Nephron progenitor cell (in vitro differentiated cells): ENCODE measurements around the gene TTC19.

Source experiments
- DNase-seq: peaks from one replicate; pipeline ENCODE4 v3.0.0; 2021
- H3K27ac Mint-ChIP-seq: 2 replicates; pipeline ENCODE4 v1.8.0; 2021; ENCODE audit warnings: mild to moderate bottlenecking, moderate library complexity, mixed read lengths
- H3K27me3 Mint-ChIP-seq: 2 replicates; pipeline ENCODE4 v1.8.0; 2021; ENCODE audit warnings: mild to moderate bottlenecking, low read depth, mixed read lengths; ENCODE audit not compliant: poor library complexity
- H3K36me3 Mint-ChIP-seq: 2 replicates; pipeline ENCODE4 v1.8.0; 2021; ENCODE audit warnings: low read depth, mixed read lengths
- H3K4me1 Mint-ChIP-seq: 2 replicates; pipeline ENCODE4 v1.8.0; 2021; ENCODE audit warnings: mixed read lengths
- H3K4me3 Mint-ChIP-seq: 2 replicates; pipeline ENCODE4 v1.8.0; 2021; ENCODE audit warnings: mild to moderate bottlenecking, moderate library complexity, mixed read lengths
- H3K9me3 Mint-ChIP-seq: 2 replicates; pipeline ENCODE4 v1.8.0; 2021; ENCODE audit warnings: mild to moderate bottlenecking, moderate library complexity, mixed read lengths
- CTCF ChIP-seq: fragments of 200-600 bp; sonication (generic); IDR thresholded peaks from 2 replicates; pipeline ENCODE4 v1.5.0; 2021; ENCODE audit warnings: antibody characterized with exemption

The TTC19 gene

DNA sequence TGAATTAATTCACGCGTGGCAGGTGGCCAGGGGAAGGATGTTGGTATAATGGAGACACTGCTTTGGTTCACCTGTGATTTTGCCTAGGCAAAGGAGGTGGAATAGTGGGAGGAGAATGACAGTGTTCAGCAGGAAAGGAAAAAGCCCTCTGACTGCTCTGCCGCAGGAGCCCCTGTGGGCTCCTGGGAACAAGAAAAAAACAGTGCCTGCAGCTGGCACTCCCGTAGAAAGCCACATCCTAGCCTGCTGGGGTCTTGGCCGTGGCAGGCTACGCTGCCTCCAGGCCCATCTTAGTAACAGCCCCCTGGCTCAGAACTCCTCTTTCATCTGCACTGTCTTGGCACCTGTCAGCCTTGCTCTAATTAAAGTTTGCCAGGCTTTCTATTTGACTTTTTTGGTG, 34.1 kb upstream of the TTC19 start:
- DNase-seq, result no peak

DNA sequence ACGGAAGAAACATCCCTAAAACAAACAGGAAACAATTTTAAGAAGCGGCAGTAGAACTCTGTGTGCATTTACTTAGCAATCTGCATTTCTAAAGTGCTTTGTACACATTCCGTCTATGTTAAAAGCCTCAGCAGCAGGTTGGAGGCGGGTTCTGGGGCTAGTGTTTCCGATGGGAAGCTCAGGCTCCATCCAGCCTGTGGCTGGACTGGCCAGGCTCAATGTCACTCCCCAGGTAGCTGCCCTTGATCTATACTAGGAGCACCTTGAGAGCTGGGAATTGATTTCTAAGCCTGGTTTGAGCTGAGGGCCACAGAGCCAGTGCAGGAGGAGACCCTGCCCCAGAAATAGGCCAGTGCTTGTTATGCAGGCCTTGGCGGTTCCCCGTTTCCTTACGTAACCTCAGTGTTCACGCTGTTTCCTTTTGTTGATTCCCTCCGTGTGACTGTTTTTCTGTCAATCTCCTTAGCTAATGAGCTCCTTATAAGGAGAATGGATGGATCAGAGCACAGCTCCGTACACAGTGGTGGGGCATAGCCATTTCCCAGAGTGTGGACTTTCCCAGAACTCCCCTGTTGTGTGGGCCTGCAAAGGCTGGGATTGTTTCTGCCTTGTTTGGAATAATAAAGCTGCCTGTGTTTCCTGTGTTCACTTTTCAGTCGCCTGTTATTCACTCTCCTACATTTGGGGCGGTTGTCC, 33.3 kb upstream of the TTC19 start:
- Mint-ChIP-seq H3K4me1 (peaks cover 29% of the 10 kb centered on the region), H3K27ac (peak overlapping the region; percentile 59), H3K4me3 (peak overlapping the region; percentile 56), H3K27me3 (peaks cover 9% of the 10 kb centered on the region), H3K36me3 (no peaks in the 10 kb centered on the region), H3K9me3 (no peaks in the 10 kb centered on the region)
- DNase-seq, result no peak
- no peak for TF ChIP-seq CTCF

More for the DNA sequence above, 34.1 kb upstream of the TTC19 start:
- Mint-ChIP-seq H3K9me3 (no peaks in the 10 kb centered on the region), H3K27me3 (peaks cover 9% of the 10 kb centered on the region), H3K36me3 (no peaks in the 10 kb centered on the region), H3K4me1 (peaks cover 29% of the 10 kb centered on the region), H3K27ac (peak overlapping the region; percentile 30), H3K4me3 (no peak overlapping the region)
- TF ChIP-seq CTCF, result no peak

- Mint-ChIP-seq H3K4me1 (peaks cover 29% of the 10 kb centered on the region), H3K4me3 (peak overlapping the region; percentile 56), H3K36me3 (no peaks in the 10 kb centered on the region), H3K27ac (peak overlapping the region; percentile 59), H3K27me3 (peaks cover 9% of the 10 kb centered on the region), H3K9me3 (no peaks in the 10 kb centered on the region)
- DNase-seq, result peak; percentile 23
- no peak for TF ChIP-seq CTCF
Measured at GRCh38 chr17:15966879-15967248, 32.8 kb upstream of the TTC19 start.

DNA sequence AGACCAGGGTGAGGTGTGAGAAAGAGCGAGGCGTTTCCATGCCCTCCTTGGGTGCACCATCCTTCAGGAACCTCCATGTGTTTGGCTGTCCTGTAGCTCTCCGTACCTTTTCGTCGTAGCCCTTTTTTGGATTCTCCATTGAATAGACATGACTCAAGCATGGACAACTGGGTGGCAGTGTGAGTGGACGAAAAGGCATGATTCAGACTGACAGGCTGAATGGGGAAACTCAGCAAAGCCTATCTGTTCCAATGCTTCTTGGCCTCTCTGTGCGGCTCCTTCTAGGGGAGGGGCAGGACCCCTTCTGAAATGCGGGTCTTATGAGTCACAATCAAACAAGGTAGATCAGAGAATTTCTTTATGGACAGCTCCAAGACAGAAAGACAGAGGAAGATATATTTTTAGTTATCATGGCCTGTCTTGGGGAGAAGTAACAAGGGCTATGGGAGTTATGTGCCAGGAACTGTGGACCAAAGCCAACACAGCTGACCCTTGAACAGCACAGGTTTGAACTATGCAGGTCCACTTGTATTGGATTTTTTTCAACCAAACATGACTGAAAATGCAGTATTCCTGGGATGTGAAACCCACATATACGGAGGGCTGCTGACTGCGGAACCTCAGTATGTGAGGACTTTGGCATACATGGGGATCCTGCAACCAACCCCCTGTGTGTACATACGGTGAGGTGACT, 31.8 kb upstream of the TTC19 start:
- Mint-ChIP-seq H3K4me3 (no peak overlapping the region), H3K27ac (peak overlapping the region; percentile 27), H3K9me3 (no peaks in the 10 kb centered on the region), H3K36me3 (no peaks in the 10 kb centered on the region), H3K4me1 (peaks cover 29% of the 10 kb centered on the region), H3K27me3 (peaks cover 9% of the 10 kb centered on the region)
- no peak for DNase-seq
- TF ChIP-seq CTCF, result no peak

DNA sequence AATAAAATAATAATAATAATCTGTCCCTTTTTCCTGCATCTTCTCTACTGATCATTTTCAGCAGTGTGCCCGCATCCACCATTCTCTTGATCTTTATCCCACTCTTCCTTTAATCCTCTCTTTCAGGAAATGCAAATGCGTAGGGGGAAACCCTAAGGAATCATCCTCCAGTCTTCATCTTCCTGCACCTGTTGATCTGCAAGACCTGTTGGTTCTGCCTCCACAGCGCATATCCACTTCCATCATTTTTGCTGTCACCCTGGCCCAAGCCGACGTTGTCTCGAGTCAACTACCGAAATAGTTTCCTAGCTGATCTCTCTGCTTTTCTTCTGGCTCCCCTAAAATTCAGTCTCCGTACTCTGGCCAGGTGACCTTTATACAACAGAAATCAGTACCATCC, 30.2 kb upstream of the TTC19 start:
- peaks cover 9% of the 10 kb centered on the region for H3K36me3 Mint-ChIP-seq
- no peak for DNase-seq
- peaks cover 7% of the 10 kb centered on the region for H3K27me3 Mint-ChIP-seq
- no peaks in the 10 kb centered on the region for H3K9me3 Mint-ChIP-seq
- H3K4me1 Mint-ChIP-seq, result peaks cover 29% of the 10 kb centered on the region
- TF ChIP-seq CTCF, result no peak
- no peak overlapping the region for H3K4me3 Mint-ChIP-seq
- H3K27ac Mint-ChIP-seq, result no peak overlapping the region

GRCh38 chr17:15970500-15970899, 29.1 kb upstream of the TTC19 start:
- H3K36me3 Mint-ChIP-seq, result peaks cover 20% of the 10 kb centered on the region
- DNase-seq, result no peak
- TF ChIP-seq CTCF, result no peak
- H3K27ac Mint-ChIP-seq, result no peak overlapping the region
- H3K9me3 Mint-ChIP-seq, result no peaks in the 10 kb centered on the region
- H3K4me1 Mint-ChIP-seq, result peaks cover 25% of the 10 kb centered on the region
- peaks cover 8% of the 10 kb centered on the region for H3K27me3 Mint-ChIP-seq
- H3K4me3 Mint-ChIP-seq, result no peak overlapping the region
